Measurements from ENCODE around the gene SOAT2.

GRCh38 chr12:53094394-53094787 is 8.9 kb upstream of the SOAT2 start:
- TF ChIP-seq, protein P1, sequence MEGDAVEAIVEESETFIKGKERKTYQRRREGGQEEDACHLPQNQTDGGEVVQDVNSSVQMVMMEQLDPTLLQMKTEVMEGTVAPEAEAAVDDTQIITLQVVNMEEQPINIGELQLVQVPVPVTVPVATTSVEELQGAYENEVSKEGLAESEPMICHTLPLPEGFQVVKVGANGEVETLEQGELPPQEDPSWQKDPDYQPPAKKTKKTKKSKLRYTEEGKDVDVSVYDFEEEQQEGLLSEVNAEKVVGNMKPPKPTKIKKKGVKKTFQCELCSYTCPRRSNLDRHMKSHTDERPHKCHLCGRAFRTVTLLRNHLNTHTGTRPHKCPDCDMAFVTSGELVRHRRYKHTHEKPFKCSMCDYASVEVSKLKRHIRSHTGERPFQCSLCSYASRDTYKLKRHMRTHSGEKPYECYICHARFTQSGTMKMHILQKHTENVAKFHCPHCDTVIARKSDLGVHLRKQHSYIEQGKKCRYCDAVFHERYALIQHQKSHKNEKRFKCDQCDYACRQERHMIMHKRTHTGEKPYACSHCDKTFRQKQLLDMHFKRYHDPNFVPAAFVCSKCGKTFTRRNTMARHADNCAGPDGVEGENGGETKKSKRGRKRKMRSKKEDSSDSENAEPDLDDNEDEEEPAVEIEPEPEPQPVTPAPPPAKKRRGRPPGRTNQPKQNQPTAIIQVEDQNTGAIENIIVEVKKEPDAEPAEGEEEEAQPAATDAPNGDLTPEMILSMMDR (IDR thresholded peaks at IDR 0.05) = no peak
- TF ChIP-seq POLR2A (IDR thresholded peaks at IDR 0.05) = no peak
